Measurements from ENCODE around the gene PBXIP1.
"Not testable (repeated sequence)": the region's sequence is repeated elsewhere in the genome, so short reads cannot be mapped to it uniquely, and the experiment has no call there.

Gene PBXIP1

DNA sequence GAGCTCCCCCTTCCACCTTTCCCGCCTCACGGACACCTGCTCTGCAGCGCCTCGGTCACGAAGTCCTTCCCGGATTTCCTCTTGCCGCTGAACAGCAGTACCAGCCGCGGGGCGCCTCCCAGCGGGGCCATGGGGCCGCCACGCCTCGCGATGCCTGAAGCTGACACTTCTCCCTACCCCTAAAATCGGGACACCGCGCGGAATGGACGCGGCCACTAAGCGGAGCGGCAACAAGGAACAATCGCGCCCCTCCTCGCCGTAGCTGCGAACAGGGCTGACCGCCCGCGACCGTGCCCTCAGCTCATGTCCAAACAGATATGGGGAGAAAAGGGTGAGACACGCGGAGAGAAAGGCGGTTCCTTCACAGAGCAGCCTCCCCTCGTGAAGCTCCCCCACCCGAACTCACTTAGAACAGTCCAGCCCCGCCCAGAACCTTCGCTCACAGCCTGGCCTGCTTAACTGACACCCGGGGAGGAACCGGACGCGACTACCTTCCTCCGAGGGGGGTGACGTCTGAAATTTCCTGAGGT lies 19.3 kb downstream of the PBXIP1 start, which contains the start of gene PMVK:
Gene PMVK (minus strand): TSS at position 165 of the 530 bp plus-strand sequence. CDS start 34 bp downstream, at position 131.
- DNase-seq (ENCODE audit: low read depth), result peak; percentile 92

DNA sequence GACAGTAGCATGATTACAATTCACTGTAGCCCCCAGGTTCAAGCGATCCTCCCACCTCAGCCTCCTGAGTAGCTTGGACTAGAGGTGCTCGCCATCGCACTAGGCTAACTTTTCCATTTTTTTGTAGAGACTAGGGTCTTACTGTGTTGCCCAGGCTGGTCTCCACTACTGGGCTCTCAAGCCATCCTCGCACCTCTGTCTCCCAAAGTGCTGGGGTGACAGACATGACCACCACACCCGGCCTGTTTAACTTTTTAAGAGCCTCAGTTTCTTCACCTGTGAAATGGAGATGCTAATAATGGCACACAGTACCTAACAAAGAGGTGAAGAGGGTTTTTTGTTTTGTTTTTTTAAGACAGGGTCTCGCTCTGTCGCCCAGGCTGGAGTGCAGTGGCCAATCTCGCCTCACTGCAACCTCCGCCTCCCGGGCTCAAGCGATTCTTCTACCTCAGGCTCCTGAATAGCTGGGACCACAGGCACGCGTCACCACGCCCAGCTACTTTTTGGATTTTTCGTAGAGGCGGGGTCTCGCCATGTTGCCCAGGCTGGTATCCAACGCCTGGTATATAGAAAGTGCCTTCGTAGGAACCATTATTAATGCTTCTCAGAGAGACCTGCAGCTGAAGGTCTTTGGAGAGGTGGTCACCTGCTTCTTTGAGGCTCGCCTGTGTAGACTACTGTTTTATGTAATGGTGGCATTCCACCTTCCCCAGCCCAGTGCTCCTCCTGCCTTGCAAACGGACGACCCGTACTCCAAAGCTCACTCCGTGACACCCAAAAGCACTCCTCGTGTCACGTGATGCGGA lies 19.9 kb downstream of the PBXIP1 start:
- DNase-seq (ENCODE audit: low read depth), result no peak

DNA sequence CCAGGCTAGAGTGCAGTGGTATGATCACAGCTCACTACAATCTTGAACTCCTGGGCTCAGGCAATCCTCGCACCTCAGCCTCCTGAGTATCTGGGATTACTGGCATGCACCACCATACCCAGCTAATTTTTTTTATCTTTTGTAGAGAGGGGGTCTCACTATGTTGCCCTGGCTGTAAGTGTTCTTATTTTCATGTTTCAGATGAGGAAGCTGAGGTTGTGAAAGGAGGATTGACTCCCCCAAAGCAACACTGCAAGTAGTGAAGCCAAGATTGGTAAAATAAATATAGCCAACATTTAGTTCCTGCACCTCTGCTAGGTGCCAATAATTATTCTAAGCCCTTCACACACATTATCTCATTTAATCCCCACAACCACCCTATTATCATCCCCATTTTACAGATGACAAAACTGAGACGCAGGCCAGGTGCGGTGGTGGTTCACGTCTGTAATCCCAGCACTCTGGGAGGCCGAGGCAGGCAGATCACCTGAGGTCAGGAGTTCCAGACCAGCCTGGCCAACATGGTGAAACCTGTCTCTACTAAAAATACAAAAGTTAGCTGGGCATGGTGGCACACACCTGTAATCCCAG lies 21.4 kb downstream of the PBXIP1 start:
- no peak for DNase-seq (ENCODE audit: low read depth)

DNA sequence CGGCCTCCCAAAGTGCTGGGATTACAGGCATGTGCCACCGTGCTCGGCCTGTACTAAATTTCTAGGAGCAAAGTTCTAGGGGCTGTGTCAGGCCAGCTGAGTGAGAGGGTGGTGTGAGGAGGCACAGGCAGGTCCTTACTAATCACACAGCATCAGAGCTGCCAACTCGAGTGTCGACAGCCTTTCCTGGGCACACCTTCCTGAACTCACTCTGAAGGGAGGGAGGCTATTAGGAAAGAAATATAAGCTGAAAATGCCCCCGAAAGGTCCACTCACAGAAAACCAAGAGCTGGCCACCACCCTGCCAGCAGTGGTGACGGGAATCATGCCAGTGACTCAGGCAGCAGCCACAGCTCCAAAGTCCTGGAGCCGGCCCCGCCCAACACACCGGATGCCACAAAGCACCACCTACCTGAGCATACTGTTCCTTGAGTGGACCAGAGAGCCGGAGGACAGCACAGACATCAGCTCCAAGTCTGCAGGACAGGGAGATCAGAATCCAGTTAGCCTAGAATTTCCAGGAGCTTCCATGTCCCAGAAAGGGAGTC lies 23.9 kb downstream of the PBXIP1 start:
- DNase-seq (ENCODE audit: low read depth), result no peak

DNA sequence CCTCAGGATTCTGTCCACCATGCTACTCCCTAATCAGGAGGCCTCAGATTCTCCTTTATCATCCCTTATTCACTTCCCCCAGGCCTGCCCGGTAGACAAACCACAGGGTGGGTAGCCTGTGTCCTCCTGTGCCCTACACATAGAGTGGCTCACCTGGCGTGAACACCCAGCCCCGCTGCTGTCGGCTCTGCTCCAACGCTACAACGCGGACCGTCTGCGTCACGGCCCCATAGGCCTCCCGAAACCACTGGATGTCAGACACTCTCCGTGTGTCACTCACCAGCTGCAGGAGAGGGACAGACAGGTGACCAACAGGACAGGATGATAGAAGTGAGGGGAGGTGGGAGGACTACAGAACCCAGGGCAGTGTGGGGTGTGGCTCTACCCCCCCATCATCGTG lies 29.7 kb downstream of the PBXIP1 start:
- DNase-seq (ENCODE audit: low read depth), result no peak

DNA sequence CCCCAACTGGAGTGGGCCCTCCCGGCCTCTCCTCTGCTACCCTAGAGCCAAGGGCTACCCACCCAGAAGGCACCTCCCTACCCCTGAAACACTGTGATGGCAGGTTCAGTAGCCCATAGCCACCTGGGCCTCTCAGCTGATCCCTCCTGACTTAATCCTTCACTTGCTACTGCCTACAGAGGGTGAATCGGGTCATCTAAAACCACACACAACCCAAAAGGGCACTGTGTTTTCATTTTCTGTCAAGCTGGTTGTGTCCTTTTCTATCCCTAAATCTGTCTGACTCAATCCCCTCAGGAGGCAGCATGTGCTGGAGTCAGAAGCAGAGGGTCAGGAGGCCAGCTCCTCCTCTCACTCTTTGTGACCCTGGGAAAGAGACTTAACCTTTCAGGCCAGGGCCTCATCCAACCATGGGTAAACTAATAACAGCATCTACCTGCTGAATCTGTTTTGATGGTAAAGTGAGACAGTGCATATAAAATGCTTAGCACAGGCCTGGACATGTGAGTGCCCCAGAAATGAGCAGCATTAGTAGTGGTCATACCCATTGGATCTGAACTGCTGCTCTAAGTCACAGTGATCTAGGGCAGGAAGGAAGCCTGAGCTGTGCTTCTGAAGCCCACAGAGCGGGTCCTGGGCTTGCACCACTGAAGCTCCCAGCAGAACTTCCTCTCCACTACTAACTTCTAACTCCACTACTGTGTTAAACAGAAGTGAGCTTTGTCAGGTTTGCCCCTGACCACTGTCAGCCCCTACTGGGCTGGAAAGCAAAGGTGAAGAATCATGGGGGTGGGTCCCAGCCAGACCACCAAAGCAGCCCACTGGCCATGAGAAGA lies 30.3 kb downstream of the PBXIP1 start:
- no peak for DNase-seq (ENCODE audit: low read depth)

DNA sequence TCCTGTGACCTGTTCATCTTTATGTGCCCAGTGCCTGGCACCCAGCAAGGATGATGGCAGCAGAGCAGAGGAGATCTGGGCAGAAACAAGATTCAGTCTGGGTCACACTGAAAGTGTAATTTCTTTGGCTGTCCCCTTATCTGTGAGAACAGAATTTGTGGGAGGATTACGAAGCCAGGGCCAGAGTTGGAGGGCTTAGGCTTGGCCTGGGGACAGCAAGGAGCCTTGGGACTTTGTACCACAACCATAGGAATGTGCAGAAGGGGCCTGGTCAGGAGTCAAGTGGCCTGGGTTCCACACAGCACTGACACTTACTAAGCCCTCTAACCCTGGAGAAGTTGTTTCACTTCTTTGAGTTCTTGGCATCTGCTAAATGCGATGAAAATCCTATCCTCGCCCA lies 32.2 kb downstream of the PBXIP1 start:
- no peak for DNase-seq (ENCODE audit: low read depth)

DNA sequence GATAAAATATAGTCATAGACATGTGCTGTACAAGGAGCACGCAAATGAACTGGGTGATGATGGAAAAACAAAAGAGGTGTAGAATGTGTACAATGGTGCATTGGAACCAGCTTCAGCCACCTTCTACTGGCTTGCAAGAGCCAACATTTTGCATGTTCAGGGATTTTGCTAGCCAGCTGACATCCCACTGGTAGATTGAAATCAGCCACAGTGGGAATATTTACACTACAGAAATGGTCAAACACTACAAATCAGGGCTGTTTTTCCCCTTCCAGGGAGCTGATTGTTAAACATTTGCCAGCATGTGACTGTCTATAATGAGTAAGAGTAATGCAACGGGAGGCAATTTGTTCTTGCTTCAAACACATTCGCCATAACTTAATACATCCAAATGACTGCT lies 42.6 kb downstream of the PBXIP1 start:
- DNase-seq (ENCODE audit: low read depth), result no peak

DNA sequence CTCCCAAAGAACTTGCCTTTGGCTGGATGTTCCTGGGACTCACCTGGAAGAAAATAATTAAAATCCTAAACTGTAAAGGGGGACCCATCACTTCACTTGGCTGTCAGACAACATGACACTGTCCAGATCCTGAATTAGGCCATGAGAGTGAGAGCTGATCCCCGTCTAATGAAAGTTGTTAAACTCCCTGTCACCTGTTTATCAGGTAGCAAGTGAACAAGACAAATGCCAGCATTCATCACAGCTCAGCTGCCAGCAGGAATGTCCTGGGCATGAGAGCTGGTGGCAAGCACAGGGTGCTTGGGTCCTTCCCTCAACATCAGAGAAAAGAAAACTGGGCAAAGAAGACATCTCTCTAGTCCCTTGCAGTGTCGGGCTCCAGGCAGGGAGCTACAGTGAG lies 43.1 kb downstream of the PBXIP1 start:
- DNase-seq (ENCODE audit: low read depth), result no peak

DNA sequence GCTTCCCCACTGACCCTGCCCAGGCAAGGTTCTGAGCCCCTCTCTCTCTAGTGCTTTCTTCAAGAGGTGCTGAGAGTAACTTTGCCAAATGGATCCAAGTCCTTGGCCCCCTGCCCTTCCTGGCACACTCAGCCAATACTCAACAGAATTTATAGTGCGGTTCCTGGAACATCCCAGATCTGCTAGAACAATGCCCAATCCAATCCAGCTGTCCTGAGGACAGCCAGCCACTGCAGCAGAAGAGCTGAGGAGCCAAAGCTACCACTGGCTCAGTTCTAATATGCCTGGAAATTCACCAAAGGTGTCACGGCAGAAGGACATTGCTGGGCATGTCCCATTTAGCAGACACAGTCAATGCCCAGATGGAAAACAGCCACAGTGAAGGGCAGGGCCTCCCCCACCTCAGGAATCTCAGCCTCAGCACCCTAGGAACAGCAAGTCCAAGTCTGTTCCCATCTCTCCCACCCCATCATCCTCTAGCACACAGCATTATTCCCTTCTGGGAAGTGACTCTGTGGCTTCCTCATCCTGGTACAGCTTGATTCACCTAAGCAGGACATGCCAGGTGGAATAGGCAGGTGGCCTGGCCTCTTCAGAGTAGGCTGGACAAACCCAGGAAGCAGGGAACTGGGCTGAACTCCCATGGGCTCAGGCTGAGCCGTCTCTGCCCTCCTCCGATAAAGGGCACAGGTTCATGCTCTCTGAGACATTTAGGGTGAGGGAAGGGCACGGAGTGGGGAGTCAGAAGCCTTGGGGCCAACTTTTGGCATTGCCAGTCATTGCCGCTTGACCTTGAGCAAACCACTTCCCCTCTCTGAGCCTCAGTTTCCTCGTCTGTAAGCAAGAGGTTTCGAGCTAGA lies 44.0 kb downstream of the PBXIP1 start:
- DNase-seq (ENCODE audit: low read depth), result no peak

DNA sequence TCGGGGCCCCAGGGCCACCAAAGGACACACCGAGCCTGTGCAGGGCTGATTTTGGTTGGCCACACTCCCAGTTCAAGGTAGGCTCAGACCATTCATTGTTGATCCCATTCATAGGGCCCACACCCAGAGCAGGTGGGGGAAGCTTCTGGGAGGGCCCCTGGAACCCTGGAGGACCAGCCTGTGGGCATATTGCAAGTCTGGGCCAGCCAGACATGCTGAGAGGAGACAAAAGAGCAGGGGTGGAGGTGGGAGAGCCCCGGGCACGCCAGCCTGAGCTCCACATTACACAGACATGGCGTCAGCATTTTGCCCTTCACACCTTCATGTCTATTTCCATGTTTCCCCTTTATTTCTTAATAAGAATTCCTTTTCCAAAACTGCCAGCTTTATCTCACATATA lies 45.0 kb downstream of the PBXIP1 start:
- DNase-seq (ENCODE audit: low read depth), result no peak

DNA sequence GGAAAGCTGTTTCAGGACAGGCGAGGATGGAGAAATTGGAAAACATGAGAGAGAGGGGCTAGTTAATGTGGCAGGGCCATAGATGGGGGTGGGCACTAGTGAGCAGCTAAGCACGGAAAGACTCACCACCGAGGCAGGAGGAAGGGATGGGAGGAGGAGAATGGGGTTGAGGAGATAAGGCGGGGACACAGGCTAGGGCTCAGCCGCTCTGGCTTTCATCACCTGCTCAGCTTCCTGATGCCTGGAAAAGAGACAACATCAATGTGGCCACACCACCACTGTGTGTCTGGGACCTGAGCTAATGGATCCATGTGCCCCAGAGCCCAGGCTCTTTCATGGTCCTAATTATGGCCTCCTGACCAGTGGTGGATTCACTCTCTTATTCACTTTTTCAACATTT lies 47.0 kb downstream of the PBXIP1 start:
- DNase-seq (ENCODE audit: low read depth), result no peak

DNA sequence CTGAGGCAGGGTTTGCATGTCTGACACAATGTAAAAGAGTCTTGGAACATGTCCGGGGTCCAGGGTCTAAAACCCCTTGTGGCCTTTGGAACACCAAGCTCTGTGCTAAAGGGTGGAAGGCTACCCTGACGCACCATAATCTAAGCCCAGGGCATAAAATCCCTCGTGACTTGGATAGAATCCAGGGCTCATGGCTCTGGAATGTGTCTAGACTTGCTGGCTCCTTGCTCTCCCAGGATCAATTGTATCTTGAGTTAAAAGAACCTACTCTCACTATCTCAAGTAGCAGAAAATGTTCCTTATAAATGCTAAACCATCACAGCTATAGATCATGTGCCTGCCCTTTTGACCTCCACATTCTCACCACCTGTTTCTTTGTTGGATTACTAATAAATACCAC lies 47.8 kb downstream of the PBXIP1 start:
- not testable (repeated sequence) for DNase-seq (ENCODE audit: low read depth)

DNA sequence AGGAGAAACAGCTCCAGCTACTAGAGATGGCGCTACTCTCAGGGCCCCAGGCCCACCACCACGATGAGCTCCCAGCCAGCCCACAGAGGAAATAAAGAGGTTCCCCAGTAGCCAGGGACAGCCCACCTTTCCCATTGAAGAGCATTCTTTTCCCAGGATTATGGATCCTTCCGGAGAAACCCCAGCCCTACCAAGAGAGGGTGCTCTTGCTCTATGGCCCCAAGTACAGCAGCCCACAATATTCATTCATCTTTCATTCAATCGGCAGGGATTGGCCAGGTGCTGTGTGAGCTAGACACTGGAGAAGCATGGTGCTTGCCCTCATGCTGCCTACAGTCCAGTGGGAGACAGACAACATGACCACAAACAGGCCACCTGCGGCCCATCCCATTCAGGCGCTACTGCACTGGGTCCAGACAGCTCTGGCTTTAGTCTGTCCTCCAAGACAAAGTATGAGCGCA lies 49.2 kb downstream of the PBXIP1 start:
- no peak for DNase-seq (ENCODE audit: low read depth)

DNA sequence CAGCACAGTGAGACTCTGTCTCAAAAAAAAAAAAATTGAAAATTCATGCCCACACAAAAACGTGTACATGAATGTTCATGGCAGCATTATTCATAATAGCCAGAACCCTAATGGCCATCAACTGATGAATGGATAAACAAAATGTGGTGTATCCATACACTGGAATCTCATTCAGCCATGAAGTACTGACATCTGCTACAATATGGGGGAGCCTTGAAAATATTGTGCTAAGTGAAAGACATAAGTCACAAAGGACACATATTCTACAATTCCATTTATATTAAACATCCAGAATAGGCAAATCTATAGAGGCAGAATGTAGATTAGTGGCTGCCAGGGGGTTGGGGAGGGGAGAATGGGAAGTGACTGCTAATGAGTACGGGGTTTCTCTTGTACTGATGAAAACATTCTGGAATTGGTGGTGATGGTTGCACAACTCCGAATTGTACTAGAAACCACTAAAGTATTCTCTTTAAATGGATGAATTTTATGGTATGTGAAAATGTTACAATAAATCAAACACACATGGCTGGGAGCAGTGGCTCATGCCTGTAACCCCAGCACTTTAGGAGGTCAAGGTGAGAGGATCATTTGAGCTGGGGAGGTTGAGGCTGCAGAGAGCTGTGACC lies 52.8 kb downstream of the PBXIP1 start:
- DNase-seq (ENCODE audit: low read depth), result no peak

DNA sequence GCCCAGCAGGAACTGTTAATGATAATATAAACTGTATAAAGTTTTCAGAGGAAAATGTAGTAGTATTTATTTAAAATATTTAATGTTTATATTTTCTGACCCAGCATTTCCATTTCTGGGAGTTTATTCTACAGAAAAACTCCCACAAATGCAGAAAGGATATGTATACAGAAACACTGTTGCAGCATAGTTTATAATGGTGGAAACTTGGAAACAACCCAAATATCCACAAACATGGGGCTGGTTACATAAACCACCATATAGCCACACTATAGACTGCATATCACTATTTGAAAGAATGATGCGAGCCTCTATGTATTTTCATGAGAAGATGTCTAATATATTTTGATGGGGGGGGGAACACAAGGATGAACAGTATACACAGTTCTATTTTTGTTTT lies 54.3 kb downstream of the PBXIP1 start:
- no peak for DNase-seq (ENCODE audit: low read depth)

DNA sequence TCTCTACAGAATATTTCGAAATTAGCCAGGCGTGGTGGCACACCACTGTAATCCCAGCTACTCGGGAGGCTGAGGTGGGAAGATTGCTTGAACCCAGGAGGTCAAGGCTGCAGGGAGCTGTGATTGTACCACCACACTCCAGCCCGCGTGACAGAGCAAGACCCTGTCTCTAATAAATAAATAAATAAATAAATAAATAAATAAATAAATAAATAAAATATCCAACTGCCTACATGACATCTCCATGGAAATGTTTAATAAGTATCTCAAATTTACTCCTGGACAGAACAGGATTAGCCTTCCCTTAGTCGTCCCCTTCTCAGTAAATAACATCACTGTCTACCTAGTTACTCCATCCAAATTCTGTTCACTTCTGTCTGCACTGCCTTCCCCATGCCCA lies 56.9 kb downstream of the PBXIP1 start:
- no peak for DNase-seq (ENCODE audit: low read depth)

DNA sequence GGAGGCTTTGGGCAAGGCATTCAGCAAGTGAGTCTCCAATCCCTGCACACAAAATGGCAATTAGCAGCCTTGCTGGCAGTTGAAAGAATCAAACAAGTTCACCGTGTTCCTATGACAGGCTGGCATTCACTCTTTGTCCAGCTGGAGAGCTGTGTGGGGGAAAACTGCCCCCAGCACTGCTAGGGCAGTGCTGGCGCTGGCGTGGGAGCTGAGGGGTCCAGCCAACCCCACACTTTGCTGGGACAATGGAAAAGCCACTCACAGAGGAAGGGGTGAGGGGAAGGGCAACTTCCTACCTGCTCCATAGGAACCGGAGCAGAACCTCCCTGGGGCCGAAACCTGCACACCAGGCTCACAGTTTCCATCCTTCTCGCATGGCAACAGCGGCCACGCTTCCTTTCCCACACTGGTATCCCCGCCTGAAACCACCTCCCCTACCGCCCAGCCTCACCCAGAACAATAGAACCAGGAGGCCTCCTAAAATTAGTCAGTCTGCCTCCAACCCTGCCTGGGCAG lies 59.1 kb downstream of the PBXIP1 start:
- no peak for DNase-seq (ENCODE audit: low read depth)

DNA sequence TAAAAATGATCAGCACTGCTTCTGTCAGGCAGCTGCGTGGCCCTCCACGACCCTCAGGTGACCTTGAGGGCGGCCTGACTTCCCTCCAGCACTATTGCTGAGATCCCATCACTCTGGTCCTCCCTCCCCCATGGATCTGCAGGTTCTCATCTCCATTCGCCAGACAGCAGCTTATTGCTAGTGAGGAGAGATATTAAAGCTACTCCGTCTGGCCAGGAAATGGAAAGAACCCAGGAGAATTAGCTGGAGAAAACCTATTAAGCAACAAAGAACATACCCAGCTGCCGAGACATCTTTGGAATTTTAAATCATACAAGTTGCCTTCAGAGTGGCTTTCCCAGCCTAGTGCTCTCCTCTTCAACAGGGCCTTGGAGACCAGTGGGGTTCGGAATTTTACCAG lies 60.1 kb downstream of the PBXIP1 start:
- DNase-seq (ENCODE audit: low read depth), result no peak
